Measurements from ENCODE around the gene ZNF37A.

- TF ChIP-seq POLR2A (IDR thresholded peaks at IDR 0.05) (no peak), POLR2AphosphoS5 (IDR thresholded peaks at IDR 0.05) (no peak)
These were observed 914 bp downstream of the ZNF37A start for GRCh38 chr10:38094927-38095574.
